Muscle layer of duodenum (tissue), 2 donors: ENCODE results near the gene DUSP3.

Source experiments
- H3K27ac ChIP-seq: one replicate; pipeline ENCODE4 v1.7.0; 2013; ENCODE audit warnings: mild to moderate bottlenecking, low read length
- H3K27me3 ChIP-seq: one replicate; pipeline ENCODE4 v1.7.0; 2013; ENCODE audit warnings: low read depth, mild to moderate bottlenecking, control low read depth, low read length
- H3K36me3 ChIP-seq, 2 donors: one replicate each; pipeline ENCODE4 v1.7.0; 2013; ENCODE audit warnings: low read length in 2 of 2, control low read depth in 1 of 2, mild to moderate bottlenecking in 1 of 2; ENCODE audit not compliant: insufficient read depth in 2 of 2, control insufficient read depth in 1 of 2
- H3K4me1 ChIP-seq, 2 donors: one replicate each; pipeline ENCODE4 v1.7.0; 2013; ENCODE audit warnings: low read length in 2 of 2, mild to moderate bottlenecking in 2 of 2, control low read depth in 1 of 2, moderate library complexity in 1 of 2; ENCODE audit not compliant: insufficient read depth in 2 of 2, control insufficient read depth in 1 of 2
- H3K4me3 ChIP-seq, 2 donors: one replicate each; pipeline ENCODE4 v1.7.0; 2013; ENCODE audit warnings: low read length in 2 of 2, low read depth in 1 of 2, mild to moderate bottlenecking in 1 of 2
- H3K9me3 ChIP-seq, 2 donors: one replicate each; pipeline ENCODE4 v1.7.0; 2013; ENCODE audit warnings: low read length in 2 of 2, control low read depth in 1 of 2, mild to moderate bottlenecking in 1 of 2; ENCODE audit not compliant: control insufficient read depth in 1 of 2
- donor health status: healthy.

Gene DUSP3

DNA sequence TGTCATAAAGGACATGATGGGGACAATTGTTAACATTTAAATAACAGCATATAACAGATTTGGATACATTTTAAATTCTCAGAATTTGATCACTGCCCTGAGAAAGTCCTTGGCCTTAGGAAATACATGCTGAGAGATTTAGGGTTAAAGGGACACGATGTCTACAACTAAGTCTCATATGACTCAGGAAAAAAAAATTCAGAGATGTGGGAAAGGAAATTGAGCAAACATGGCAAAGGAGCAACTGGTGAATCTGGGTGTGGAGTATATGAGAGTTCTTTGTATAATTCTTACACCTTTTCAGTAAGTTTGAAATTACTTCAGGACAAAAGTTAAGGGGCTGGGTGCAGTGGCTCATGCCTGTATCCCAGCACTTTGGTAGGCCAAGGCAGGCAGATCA is 35.9 kb upstream of the DUSP3 start:
- Histone ChIP-seq H3K27ac (no peak overlapping the region), H3K4me1 (no peaks in the 10 kb centered on the region), H3K36me3 (peaks cover 0 to 6% of the 10 kb centered on the region in 2 donors), H3K9me3 (no peaks in the 10 kb centered on the region), H3K27me3 (no peaks in the 10 kb centered on the region), H3K4me3 (no peak overlapping the region)

DNA sequence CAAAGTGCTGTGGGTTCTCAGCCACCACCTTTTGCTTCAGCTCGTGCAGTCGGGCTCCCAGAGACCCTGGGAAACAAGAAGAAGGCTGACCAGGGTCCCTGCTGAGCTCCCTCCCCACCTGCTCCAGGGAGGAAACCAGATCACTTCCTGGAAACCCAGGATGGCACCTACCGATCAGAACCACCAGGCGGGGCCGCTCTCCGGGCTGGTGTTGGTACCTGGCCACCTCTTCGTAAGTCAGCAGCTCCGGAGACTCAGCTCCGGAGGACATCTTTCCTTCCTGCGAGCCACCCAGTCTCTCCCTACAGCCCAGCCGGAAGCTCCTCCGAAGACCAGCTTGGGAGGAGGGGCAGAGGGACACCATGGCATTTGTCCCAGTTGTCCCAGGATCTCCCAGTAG is 35.2 kb upstream of the DUSP3 start:
- Histone ChIP-seq H3K4me1 (no peaks in the 10 kb centered on the region), H3K36me3 (peaks cover 0 to 6% of the 10 kb centered on the region in 2 donors)

DNA sequence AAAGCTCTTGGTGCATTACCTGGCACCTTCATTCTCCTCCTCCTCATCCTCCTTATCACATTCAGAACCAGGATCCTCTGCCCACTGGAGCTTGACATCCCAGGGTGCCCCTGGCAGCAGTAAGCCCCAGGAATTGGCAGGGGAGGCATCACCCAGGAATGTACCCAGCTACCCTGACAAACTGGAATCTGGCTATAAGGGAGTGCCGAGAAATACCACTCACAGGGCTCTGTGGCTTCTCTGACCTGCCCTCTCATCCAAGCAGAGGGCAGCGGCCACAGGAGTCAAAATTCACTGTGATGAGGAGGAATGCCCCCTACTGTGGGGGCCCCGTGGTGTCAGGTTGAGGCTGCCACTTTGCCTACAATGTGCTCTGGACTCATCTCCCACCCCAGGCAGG is 34.6 kb upstream of the DUSP3 start:
- no peaks in the 10 kb centered on the region for H3K4me1 ChIP-seq
- no peak overlapping the region for H3K4me3 ChIP-seq
- no peaks in the 10 kb centered on the region for H3K9me3 ChIP-seq
- no peaks in the 10 kb centered on the region for H3K27me3 ChIP-seq
- peaks cover 4 to 6% of the 10 kb centered on the region in 2 donors for H3K36me3 ChIP-seq
- H3K27ac ChIP-seq, result no peak overlapping the region

More for the DNA sequence above, 35.2 kb upstream of the DUSP3 start:
- Histone ChIP-seq H3K27ac (no peak overlapping the region), H3K4me3 (no peak overlapping the region), H3K9me3 (no peaks in the 10 kb centered on the region), H3K27me3 (no peaks in the 10 kb centered on the region)

DNA sequence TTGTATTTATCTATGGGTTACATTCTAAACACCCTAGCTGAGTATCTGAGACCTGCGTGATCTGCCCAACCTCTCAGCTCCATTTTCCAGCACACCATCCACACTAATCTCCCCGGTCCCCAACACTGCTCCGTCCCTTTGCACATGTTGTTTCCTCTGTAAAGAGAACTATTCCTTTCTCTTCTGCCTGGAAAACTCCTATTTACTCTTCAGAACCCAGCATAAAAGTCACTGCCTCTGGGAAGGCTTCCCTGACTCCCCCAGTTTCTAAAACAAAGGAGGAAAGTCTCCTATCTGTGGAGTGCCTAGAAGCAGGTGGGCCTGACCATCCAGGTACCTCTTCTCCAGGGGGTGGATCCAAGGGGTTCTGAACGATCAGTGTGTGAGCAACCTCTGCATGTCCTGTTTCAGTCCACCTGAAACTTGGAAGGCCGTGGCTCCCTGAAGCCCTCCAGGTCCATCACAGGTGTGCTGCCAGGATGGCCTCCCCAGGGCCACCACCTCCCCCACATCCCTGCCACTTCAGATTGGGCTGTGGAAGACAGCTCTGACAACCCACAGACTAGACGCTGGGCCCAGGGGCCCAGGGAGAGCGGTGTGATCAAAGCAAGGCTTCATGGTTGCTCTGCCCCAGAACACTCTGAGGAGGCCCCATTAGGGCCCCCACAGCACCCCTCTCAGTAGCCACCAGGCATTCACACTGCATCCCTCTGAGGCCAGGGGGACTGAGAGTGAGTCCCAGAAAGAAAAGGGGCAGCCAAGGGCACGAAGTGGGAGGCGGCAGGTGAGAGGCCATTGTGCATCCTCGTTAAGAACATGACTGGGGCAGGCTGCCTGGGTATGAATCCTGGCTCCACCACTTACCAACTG is 33.9 kb upstream of the DUSP3 start:
- Histone ChIP-seq H3K4me1 (no peaks in the 10 kb centered on the region), H3K9me3 (no peaks in the 10 kb centered on the region), H3K36me3 (peaks cover 6% of the 10 kb centered on the region in 2 donors), H3K27ac (no peak overlapping the region), H3K4me3 (no peak overlapping the region), H3K27me3 (no peaks in the 10 kb centered on the region)

DNA sequence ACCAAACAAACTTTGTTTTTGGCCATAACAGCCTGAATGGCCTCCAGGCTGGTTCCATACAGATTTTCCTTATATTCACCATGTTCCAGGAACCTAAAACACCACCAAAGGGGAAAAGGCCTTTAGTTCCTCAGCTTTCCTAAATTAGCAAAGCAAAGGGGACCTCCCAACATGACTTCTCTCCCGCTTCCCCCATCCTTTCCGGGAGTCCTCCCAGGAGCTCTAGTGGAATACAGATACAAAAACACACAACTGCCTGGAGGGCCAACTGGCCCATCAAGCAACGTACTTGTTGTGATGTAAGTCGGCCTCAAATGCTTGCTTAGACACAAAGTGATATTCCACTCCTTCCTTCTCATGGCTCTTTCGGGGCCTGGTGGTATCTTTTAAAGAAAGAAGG is 32.0 kb upstream of the DUSP3 start:
- H3K9me3 ChIP-seq, result no peaks in the 10 kb centered on the region
- H3K27ac ChIP-seq, result no peak overlapping the region
- no peaks in the 10 kb centered on the region for H3K27me3 ChIP-seq
- H3K36me3 ChIP-seq, result peaks cover 6% of the 10 kb centered on the region in 2 donors
- no peak overlapping the region for H3K4me3 ChIP-seq
- no peaks in the 10 kb centered on the region for H3K4me1 ChIP-seq

DNA sequence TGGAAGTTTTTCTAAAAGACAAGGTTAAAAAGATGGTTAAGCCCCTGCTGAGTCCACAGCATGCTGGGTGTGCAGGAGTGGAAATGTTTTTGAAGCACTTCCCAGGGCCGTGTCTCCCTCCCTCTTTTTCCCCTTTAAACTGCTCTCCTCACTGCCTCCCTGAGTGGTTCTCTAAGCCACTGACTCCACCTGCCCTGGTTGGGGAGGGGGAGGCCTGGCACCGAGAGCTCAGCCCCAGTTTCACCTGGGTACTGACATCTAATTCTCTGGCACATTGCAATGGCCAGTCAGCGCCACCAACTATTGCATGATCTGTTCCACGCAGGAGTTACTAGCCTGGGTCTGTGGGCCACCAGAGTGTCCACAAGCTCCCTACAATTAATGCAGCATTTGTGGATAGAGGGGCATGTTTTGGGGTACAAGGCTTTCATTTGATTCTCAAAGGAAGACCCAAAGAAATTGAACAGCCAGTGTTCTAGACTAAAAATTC is 31.5 kb upstream of the DUSP3 start:
- no peaks in the 10 kb centered on the region for H3K4me1 ChIP-seq
- H3K27me3 ChIP-seq, result no peaks in the 10 kb centered on the region
- no peak overlapping the region for H3K4me3 ChIP-seq
- H3K9me3 ChIP-seq, result no peaks in the 10 kb centered on the region
- no peak overlapping the region for H3K27ac ChIP-seq
- H3K36me3 ChIP-seq, result peaks cover 6% of the 10 kb centered on the region in 2 donors

DNA sequence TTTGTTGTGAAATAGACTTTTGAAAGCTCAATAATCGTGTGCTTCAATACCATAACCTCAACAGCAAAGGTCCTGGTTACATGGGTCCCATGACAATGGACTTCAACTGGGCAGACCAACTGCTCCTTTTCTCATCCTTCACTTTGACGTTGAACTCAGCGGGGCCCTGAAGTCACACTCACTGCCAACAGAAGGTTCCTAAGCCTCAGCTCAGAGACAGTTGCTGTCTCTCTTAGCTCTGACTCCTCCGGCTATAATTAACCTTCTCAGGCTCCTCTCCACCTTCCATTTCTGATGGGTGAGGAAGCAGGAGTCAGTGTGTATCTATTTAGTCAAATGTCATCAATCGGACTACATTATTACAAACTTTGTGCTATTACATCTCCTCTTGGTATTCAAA is 30.3 kb upstream of the DUSP3 start:
- no peaks in the 10 kb centered on the region for H3K4me1 ChIP-seq
- H3K27me3 ChIP-seq, result no peaks in the 10 kb centered on the region
- H3K9me3 ChIP-seq, result no peaks in the 10 kb centered on the region
- peaks cover 6% of the 10 kb centered on the region in 2 donors for H3K36me3 ChIP-seq
- no peak overlapping the region for H3K27ac ChIP-seq
- H3K4me3 ChIP-seq, result no peak overlapping the region

DNA sequence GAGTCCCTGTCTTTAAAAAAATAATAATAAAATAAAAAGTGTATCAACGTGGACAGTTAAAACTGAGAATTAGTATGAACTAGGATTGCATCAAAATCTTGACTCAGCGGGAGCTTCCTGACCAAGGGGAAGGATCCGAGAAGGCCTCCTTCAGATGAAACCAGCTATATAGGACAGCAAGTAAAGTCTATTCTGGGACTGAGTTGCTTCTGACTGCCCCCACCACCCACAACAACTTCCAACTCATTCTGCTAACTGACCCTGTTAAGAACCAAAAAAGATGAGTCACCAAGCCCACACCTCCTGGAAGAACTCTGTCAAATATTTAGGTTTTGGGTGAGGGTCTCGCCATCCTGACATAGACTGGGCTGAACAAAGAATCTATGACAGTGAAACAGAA is 29.3 kb upstream of the DUSP3 start:
- Histone ChIP-seq H3K4me1 (no peaks in the 10 kb centered on the region), H3K4me3 (no peak overlapping the region), H3K27me3 (no peaks in the 10 kb centered on the region), H3K27ac (no peak overlapping the region), H3K36me3 (peaks cover 6 to 8% of the 10 kb centered on the region in 2 donors), H3K9me3 (no peaks in the 10 kb centered on the region)

DNA sequence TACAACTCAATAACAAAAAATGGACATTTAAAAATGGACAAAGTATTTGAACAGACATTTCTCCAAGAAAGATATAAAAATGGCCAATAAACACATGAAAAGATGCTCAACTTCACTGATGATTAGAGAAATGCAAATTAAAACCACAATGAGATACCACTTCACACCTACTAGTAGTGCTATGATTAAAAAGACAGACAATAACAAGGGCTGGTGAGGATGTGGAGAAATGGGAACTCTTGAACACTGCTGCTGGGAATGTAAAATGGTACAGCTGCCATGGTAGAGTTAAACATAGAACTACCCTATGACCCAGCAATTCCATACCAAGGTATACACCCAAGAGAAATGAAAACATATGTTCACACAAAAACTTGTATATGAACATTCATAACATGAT is 26.3 kb upstream of the DUSP3 start:
- Histone ChIP-seq H3K27ac (no peak overlapping the region), H3K27me3 (no peaks in the 10 kb centered on the region), H3K4me3 (no peak overlapping the region), H3K4me1 (no peaks in the 10 kb centered on the region), H3K36me3 (peaks cover 6 to 14% of the 10 kb centered on the region in 2 donors), H3K9me3 (no peaks in the 10 kb centered on the region)

DNA sequence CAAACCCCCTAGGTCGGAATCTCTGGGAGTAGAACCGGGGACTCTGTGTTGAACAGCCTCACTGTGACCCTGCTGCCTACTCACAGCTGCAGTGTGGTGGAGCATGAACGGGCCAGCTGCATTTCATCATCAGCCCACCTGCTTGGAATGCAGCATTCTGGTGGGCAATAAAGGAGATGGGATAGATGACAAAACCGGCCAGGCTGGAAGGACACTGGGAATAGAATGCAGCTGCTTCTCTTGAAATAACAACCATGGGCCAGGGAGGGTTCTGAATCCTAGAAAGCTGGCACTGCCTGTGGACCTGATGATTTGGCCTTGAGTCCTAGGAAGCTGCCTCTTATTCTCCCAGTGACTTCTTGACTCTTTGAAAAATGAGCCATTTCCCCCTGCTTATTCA is 25.0 kb upstream of the DUSP3 start:
- H3K36me3 ChIP-seq, result peaks cover 6 to 13% of the 10 kb centered on the region in 2 donors
- no peaks in the 10 kb centered on the region for H3K9me3 ChIP-seq
- H3K27me3 ChIP-seq, result no peaks in the 10 kb centered on the region
- H3K4me1 ChIP-seq, result no peaks in the 10 kb centered on the region
- H3K27ac ChIP-seq, result no peak overlapping the region
- H3K4me3 ChIP-seq, result no peak overlapping the region

DNA sequence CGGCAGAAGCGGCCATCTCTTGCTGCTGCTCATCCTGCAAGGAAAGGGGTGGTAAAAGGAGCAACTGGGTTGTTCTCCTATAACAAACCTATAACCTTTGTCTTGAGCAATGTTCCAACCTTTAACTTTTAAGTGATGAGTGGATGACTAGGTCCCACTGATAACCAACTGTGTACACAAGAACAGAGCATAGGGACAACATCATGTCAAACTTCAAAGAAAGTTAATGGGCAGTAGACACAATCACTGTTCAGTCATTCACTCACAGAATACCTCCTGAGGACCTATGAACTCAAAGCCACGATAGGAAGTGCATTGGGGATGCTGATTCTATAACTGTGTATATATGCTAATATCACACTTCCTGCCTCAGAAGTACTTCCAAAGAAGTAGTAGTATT is 23.1 kb upstream of the DUSP3 start:
- no peak overlapping the region for H3K4me3 ChIP-seq
- no peak overlapping the region for H3K27ac ChIP-seq
- H3K36me3 ChIP-seq, result peaks cover 0 to 13% of the 10 kb centered on the region in 2 donors
- H3K9me3 ChIP-seq, result no peaks in the 10 kb centered on the region
- H3K4me1 ChIP-seq, result no peaks in the 10 kb centered on the region
- no peaks in the 10 kb centered on the region for H3K27me3 ChIP-seq

DNA sequence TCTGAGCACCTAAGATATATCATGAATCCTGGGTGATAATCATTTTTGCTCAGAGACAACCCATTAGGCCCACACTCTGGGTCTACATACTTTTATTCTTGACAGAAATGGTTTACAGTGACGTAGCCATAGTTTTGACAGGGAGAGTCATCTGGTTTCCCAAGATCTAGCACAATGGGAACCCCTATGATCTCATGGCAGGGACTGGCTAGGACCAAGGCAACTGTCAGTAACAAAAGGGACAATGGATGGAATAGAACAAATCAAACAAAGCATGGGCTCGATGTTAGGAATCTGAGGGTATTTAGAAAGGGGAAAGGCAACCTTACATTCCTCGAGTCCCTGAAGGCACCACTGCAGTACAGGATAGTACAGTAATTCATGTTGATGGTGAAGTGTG is 22.0 kb upstream of the DUSP3 start:
- Histone ChIP-seq H3K4me3 (no peak overlapping the region), H3K27me3 (no peaks in the 10 kb centered on the region), H3K27ac (no peak overlapping the region), H3K9me3 (no peaks in the 10 kb centered on the region), H3K4me1 (no peaks in the 10 kb centered on the region), H3K36me3 (peaks cover 0 to 13% of the 10 kb centered on the region in 2 donors)
